ENCODE results near the gene DUSP3. TPM values are rescaled to one million over a fixed set of nuclear protein-coding genes. Genes with fewer than 3 reads are reported as not detected.

The DUSP3 gene
- total RNA-seq, 2 donors from 2014 or later: 62.4 to 78.9 TPM

DNA sequence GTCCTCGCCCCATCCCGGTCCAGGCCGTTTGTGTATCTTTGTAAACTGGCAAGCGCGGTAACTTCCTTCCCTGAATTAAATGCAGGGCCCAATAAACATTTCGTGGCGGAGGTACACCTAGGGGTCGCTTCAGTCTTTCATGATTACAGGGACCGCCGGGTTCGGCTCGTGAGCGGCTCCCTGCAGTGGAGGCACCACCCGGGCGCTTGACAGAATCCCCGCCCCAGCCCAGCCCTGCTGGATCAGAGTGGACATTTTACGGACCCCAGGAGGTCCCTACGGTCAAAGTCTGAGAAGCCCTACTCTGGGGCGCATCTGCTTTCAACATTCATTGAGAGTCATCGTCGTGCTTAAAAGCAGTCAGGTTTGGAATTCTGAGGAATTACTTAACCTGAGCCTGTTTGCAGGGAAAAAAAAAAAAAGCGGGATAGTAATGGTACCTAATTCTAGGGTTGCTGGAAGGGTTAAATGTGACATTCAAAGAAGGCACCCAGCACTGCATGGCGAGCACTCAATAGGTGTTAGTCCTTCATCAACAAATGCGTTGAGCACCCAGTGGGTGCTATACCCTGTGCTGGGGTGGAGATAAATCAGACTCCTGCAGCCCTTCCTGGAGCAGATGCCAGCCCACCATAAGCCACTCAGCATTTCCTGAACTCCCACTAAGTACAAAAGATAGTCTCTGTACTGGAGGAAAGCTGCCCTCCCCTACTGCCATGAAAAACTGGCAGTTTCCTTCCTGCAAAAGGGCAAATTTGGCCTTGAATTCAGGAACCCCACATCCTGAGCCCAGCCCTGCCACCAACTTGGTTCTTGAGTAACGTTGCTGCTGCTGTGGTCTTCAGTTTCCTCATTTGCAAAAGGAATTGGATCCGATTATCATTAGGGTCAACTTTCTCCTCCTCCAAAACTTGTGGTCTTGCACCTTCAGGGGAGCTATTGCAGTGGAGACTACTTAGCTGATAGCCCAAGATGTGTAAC lies 658 bp upstream of the DUSP3 start:
- intact Hi-C loops (cut with DNase I): loop anchor here (5.0 to 10.0 kb wide), 3 partner anchors 53 to 375 kb away; partner anchors contain the start of genes CD300LG and MPP3
- DNase-seq (ENCODE audit: low spot score): no peak

DNA sequence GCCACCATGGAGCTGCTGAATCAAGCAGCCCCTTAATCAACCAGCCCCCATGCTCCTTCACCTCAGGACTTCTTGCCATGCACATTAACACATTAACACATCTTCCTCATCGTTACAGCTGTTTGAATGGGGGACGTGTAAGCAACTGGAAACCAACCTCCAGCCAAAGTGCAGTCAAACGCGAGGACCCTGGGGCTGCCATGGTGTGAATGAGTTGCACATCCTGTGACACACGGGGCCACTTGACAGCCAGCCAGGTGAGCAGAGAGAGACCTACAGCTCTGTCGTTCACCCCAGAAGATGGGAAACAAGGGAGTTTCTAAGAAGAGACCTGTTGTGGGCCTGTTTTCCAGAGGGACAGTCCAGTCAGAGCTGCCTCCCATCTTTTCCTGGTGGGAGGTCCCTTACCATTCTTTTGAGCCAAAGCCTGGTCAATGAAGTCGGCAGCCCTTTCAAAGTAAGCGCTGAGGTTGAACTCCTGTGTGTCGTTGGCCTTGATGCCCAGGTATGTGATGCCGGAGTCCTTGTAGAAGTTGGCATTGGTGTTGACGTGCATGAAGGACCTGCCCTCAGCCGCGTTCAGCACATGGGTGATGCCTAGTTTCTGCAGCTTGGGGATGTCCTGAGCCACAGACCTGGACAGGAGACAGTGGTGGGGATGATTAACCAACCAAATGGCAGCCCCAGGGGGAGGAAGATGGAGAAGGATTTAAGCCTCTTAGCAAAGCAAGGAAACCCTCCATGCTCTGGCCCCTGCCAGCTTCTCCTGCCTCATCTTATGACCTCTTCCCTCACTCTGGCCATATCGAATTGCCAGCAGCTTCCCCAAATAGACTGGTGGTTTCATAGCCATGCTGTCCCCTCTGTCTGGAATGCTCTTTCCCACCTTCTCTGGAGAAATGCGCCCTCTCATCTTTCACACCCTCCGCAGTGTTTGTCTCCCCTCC lies 4.2 kb downstream of the DUSP3 start:
- 90% methylated on average over 16 of the region's 16 CpGs for WGBS
- Histone ChIP-seq H3K4me1 (replicated peaks) (peaks cover 14% of the 10 kb centered on the region), H3K36me3 (peaks cover 0 to 7% of the 10 kb centered on the region in 2 donors)

More for the DNA sequence above, 658 bp upstream of the DUSP3 start:
- H3K36me3 ChIP-seq: no peaks in the 10 kb centered on the region
- 8% methylated on average over 23 of the region's 26 CpGs for WGBS
- TF ChIP-seq, protein P1, sequence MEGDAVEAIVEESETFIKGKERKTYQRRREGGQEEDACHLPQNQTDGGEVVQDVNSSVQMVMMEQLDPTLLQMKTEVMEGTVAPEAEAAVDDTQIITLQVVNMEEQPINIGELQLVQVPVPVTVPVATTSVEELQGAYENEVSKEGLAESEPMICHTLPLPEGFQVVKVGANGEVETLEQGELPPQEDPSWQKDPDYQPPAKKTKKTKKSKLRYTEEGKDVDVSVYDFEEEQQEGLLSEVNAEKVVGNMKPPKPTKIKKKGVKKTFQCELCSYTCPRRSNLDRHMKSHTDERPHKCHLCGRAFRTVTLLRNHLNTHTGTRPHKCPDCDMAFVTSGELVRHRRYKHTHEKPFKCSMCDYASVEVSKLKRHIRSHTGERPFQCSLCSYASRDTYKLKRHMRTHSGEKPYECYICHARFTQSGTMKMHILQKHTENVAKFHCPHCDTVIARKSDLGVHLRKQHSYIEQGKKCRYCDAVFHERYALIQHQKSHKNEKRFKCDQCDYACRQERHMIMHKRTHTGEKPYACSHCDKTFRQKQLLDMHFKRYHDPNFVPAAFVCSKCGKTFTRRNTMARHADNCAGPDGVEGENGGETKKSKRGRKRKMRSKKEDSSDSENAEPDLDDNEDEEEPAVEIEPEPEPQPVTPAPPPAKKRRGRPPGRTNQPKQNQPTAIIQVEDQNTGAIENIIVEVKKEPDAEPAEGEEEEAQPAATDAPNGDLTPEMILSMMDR (IDR thresholded peaks at IDR 0.05): peak in 1 of 4 experiments; percentile 23
- no peak for TF ChIP-seq POLR2AphosphoS5 (IDR thresholded peaks at IDR 0.05)
- no peak for TF ChIP-seq POLR2A (IDR thresholded peaks at IDR 0.05)
- no peaks in the 10 kb centered on the region for H3K27me3 ChIP-seq (replicated peaks; ENCODE audit: insufficient read depth)
- H3K4me1 ChIP-seq (replicated peaks): peaks cover 6% of the 10 kb centered on the region
- peak overlapping the region; percentile 100 for H3K27ac ChIP-seq
- peak overlapping the region; percentile 98 to 100 for H3K4me3 ChIP-seq
- no peaks in the 10 kb centered on the region for H3K9me3 ChIP-seq

DNA sequence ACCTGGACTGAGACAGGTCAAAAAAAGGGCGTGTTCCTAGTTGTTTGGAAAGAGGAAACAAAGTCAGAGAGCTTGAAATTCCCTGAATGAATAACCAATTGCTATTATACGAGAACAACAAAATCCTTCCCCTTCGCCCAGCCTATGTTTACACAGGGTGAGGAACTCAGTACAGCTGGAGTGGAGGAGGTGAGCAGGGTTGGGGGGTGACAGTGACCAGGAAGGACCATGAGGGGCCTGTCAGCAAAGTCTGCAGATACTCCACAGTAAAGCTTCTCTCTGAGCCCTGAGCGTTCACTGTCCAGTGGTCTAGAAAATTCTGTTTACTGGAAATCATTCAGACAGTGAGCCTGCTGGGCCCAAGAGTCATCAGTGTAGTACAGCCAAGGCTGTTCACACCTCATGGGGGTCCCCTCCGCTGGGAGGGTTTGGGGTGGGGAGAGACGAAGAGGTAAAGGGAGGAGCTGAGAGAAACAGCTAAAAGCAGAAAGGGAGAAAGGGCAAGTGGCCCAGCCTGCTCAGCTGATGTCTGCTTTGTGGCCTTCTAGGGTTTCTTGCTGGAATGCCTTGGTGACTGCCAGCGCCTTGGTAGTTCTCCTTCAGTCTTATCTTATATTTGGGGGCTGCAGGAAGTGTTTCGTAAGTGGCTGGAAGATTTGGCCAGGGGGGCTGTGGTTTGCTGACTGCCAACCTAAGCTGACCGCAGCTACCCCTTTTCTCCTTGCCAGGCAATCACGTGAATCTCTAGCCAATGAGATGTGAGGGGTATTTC lies 5.7 kb downstream of the DUSP3 start:
- Histone ChIP-seq H3K9me3 (no peaks in the 10 kb centered on the region), H3K27me3 (replicated peaks; ENCODE audit: insufficient read depth) (no peaks in the 10 kb centered on the region), H3K27ac (peak overlapping the region; percentile 40 to 70), H3K4me1 (replicated peaks) (peaks cover 14% of the 10 kb centered on the region), H3K36me3 (peaks cover 0 to 14% of the 10 kb centered on the region in 2 donors), H3K4me3 (no peak overlapping the region)
- intact Hi-C loops (cut with DNase I): loop anchor here (10.0 kb wide), 1 partner anchor 368 kb away; no protein-coding TSS in a partner anchor
- no peak for DNase-seq (ENCODE audit: low spot score)
- TF ChIP-seq POLR2A (IDR thresholded peaks at IDR 0.05): no peak
- peak; percentile 27 for TF ChIP-seq POLR2AphosphoS5 (IDR thresholded peaks at IDR 0.05)
- 59% methylated on average over 10 of the region's 10 CpGs for WGBS

More for the DNA sequence above, 4.2 kb downstream of the DUSP3 start:
- no peak for DNase-seq (ENCODE audit: low spot score)
- TF ChIP-seq, protein P1 (IDR thresholded peaks at IDR 0.05): no peak
- no peak for TF ChIP-seq POLR2AphosphoS5 (IDR thresholded peaks at IDR 0.05)
- no peak for TF ChIP-seq POLR2A (IDR thresholded peaks at IDR 0.05)
- H3K27ac ChIP-seq: peak overlapping the region in 1 of 2 donors; percentile 100
- no peaks in the 10 kb centered on the region for H3K27me3 ChIP-seq (replicated peaks; ENCODE audit: insufficient read depth)
- H3K4me3 ChIP-seq: no peak overlapping the region
- intact Hi-C loops (cut with DNase I): loop anchor here (5.0 to 10.0 kb wide), 3 partner anchors 58 to 370 kb away; partner anchors contain the start of genes CD300LG and MPP3
- no peaks in the 10 kb centered on the region for H3K9me3 ChIP-seq

DNA sequence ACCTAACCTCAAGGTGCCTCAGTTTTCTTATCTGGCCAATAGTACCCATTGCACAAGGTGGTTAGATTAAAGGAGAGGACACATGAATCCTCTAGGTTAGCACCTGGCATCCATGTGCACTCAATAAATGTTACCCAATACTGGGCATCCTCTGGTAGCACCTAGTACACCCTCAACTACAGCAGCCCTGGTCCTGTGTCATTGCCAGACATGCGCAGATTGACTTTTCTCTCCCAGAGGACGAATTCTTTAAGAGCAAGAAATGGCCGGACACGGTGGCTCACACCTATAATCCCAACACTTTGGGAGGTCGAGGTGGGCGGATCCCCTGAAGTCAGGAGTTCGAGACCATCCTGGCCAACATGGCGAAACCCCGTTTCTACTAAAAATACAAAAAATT lies 7.3 kb downstream of the DUSP3 start:
- H3K4me3 ChIP-seq: no peak overlapping the region
- TF ChIP-seq POLR2AphosphoS5 (IDR thresholded peaks at IDR 0.05) (no peak), POLR2A (IDR thresholded peaks at IDR 0.05) (no peak)
- TF ChIP-seq, protein P1 (IDR thresholded peaks at IDR 0.05): no peak
- 88% methylated on average over 9 of the region's 9 CpGs for WGBS
- no peaks in the 10 kb centered on the region for H3K27me3 ChIP-seq (replicated peaks; ENCODE audit: insufficient read depth)
- no peaks in the 10 kb centered on the region for H3K9me3 ChIP-seq
- peaks cover 12% of the 10 kb centered on the region for H3K4me1 ChIP-seq (replicated peaks)
- intact Hi-C loops (cut with DNase I): loop anchor here (10.0 kb wide), 1 partner anchor 367 kb away; no protein-coding TSS in a partner anchor
- DNase-seq (ENCODE audit: low spot score): no peak
- no peak overlapping the region for H3K27ac ChIP-seq
- H3K36me3 ChIP-seq: peaks cover 0 to 14% of the 10 kb centered on the region in 2 donors
